HG03575 (cell line): ENCODE data around the gene MGST1.

Source experiments
- ATAC-seq: cut with Tn5 transposase; IDR thresholded peaks from one replicate; pipeline ENCODE4 v1.9.1; 2021; ENCODE audit not compliant: unreplicated experiment, insufficient number of reproducible peaks, low FRiP score; ENCODE audit errors: extremely low read depth

The MGST1 gene

GRCh38 chr12:16407346-16407745 is 59.9 kb downstream of the MGST1 start:
- ATAC-seq: no peak
